Activated CD8-positive, alpha-beta memory T cell treated with anti-CD3 and anti-CD28 coated beads for 48 hours (primary cell): Measurements from ENCODE around the gene SARNP.

Experiments used
- DNase-seq, 3 experiments: peaks; one replicate each; pipeline ENCODE4 v3.0.0-alpha.2; 2020; ENCODE audit warnings: low read depth in 2 of 3, low spot score in 2 of 3

SARNP gene

DNA sequence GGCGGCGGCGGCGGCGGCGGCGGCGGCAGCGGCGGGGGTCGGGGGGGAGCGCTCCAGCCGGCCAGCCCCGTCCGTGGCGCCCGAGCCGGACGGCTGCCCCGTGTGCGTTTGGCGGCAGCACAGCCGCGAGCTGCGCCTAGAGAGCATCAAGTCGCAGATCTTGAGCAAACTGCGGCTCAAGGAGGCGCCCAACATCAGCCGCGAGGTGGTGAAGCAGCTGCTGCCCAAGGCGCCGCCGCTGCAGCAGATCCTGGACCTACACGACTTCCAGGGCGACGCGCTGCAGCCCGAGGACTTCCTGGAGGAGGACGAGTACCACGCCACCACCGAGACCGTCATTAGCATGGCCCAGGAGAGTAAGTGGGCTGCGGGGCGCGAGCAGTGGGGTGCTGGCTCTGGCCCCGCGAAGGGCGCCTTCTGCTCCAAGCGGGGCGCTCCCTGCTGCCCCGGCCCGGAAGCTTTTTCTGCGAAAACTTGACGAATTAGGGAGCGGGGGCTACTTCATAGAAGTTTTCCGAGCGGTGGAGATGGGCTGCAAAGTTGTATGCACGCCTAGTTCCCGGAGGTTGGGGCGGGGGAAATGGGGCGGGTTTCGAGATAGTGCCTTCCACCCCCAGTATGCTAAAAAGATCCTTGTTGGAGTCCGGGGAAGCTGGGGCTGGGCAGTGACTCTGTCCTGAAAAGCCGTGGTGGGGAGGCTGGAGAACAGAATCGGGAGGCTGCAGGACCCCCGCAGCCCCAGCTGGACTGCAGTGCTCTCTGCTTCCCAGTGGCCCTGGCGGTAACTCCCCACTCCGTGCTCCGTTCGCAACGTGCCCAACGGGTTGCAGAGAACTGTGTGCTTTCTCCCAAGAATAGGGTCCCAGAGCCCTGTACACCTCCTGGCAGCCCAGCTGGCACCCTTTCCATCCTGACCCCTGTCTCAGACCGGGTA, 73.9 kb downstream of the SARNP start:
- peak in 1 of 3 experiments; percentile 36 for DNase-seq

- DNase-seq, result peak in 2 of 3 experiments; percentile 45 to 58
Observed at GRCh38 chr12:55742719-55743405, 74.7 kb downstream of the SARNP start, which contains the start of gene GDF11. TSS of gene GDF11 (plus strand) at chr12:55743122. CDS start at chr12:55743317, 195 bp downstream.

DNA sequence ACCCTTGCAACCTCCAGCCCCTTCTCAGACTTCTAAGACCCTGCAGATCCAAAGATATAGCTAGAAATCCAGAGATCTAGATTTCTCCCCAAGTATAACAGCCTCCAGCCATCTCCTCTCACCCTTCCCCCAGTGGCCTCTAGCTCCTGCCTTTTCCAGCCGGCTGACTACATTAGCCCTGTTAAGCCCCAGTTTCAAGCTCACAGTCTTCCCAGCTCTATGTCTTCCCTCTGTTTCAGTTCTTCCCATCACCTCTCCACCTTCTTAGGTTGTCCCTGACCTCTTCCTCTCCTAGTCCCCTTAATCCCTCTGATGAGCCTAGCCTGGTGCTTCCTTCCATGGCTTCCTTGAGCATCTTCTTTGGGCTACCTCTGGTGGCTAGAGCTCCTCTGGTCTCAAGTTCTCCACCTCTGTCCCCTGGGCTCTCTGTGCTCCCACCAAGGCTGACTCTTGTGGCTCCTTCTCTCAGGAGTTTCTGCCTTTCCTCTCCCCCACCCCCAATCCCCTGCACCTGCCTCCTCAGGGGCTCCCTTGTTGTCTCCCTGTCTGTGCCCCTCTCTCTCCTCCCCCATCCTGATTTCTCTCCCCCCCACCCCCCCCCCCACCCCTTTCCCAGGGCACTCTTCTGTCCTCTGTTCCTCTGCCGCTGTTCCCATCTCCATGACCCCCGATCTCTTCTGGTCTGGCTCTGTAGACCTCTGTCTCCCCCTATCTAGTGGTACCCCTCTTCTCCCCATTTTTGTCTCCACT, 75.4 kb downstream of the SARNP start:
- no peak for DNase-seq

GRCh38 chr12:55739025-55739378, 78.5 kb downstream of the SARNP start:
- no peak for DNase-seq

GRCh38 chr12:55738123-55739024, 79.2 kb downstream of the SARNP start:
- peak in 2 of 3 experiments; percentile 49 to 66 for DNase-seq

GRCh38 chr12:55737581-55738122, 79.9 kb downstream of the SARNP start:
- DNase-seq, result no peak

GRCh38 chr12:55736780-55737580, 80.5 kb downstream of the SARNP start:
- no peak for DNase-seq

- DNase-seq, result no peak
Observed at GRCh38 chr12:55736076-55736475, 81.4 kb downstream of the SARNP start.

DNA sequence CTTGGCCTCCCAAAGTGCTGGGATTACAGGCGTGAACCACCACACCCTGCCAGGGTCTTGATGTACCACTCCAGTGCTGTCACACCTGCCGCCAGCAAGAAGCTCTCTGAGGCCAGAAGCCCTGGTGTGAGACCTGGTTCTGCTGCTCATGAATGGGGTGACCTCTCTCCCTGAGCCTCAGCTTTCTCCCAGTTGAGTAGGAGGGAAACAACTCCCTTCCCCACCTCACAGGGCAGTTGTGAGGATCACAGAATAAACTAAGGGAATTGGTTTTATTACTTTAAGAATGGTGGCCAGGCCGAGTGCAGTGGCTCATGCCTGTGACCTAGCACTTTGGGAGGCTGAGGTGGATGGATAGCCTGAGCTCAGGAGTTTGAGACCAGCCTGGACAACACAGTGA, 82.9 kb downstream of the SARNP start:
- no peak for DNase-seq

- no peak for DNase-seq
Observed at GRCh38 chr12:55733858-55734257, 83.7 kb downstream of the SARNP start.

GRCh38 chr12:55733021-55733555, 84.4 kb downstream of the SARNP start:
- no peak for DNase-seq

GRCh38 chr12:55732288-55732687, 85.2 kb downstream of the SARNP start:
- no peak for DNase-seq

DNA sequence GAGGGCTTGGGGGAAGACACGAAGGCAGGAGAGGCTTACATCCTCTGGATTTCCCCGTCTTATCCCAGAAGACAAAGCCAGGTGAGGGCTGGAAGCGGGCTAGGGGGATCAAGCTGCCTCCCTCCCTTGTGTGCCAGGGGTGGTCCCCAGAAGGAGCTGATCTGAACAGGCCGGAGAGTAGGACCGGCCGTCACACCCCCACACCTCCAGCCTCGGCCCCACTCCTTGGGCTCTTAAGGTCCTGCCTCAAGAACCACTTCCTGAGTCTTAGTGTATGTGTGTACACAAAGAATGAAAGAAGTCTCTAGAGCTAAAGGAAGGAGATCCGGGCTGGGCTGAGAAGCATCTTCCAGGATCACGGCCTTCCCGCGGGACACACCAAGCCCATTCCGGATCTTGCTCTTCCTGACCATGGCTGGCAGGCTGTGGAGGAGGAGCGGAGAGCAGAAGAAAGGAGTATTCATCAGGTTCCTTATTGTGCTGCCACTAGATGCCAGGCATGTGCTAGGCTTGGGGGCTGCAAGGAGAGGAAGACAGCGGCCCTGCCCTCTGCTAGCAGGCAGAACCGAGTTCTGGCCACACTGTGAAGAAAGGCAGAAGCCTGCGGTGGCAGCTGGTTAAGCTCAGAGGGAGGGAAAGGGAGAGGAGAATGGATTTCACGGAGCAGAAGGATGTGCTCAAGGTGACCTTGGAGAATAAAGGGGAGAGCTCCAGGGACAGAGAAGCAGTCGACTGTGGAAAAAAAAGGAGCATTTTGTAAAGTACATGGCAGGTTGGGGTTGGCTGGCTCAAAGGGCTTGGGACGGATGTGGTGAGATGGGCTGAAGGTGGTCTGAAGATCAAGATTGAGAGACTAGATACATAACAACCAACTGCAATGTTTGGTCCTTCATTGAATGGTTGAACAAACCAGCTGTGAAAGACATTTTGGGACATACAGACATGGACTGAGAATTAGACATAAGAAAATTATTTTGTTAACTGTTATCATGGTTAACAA, 87.4 kb downstream of the SARNP start:
- DNase-seq, result no peak

GRCh38 chr12:55728939-55729818, 88.3 kb downstream of the SARNP start, which contains the start of gene CD63:
TSS of gene CD63 (minus strand) at chr12:55729009. CDS start at chr12:55728341, 668 bp downstream.
- peak; percentile 65 to 73 (median 66) for DNase-seq

GRCh38 chr12:55728186-55728938, 89.2 kb downstream of the SARNP start:
- DNase-seq, result no peak

DNA sequence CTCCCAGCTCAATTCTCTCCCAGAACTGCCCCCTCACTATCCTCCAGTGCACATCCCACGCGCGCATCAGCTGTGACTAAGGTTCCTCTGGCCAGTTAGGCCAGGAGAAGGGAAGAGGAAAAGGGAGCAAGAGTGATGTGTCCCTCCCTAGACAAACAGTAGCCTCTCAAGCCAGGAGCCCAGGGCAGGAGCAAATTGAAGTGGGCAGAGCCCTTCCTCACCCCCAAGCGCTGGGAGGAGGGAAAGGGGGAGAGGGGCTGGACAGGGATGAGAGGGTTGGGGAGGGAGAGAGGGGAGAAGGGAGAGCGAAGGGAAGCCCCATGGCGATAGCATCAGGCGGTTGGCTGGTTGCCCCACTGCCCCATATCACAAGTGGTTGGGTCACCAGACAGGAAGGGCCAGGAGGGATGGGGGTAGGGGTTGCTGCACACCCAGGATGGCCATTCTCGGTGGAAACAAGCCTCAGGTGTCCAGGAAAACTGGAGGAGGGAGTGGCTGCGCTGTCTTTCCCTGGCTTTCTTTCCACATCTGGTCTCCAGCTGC, 89.8 kb downstream of the SARNP start:
- no peak for DNase-seq
